ENCODE results near the gene ITGB6.

The ITGB6 gene

GRCh38 chr2:160169471-160169870 lies 30.6 kb downstream of the ITGB6 start:
- no peak for TF ChIP-seq CTCF (IDR thresholded peaks at IDR 0.05; ENCODE audit: low read depth, low read length, missing control alignments)
- H3K4me3 ChIP-seq (replicated peaks; ENCODE audit: low read depth, low read length): no peak overlapping the region
- DNase-seq (ENCODE audit: extremely low read depth, low read depth): no peak

GRCh38 chr2:160168878-160169277 lies 31.2 kb downstream of the ITGB6 start:
- no peak overlapping the region for H3K4me3 ChIP-seq (replicated peaks; ENCODE audit: low read depth, low read length)
- DNase-seq (ENCODE audit: extremely low read depth, low read depth): no peak
- TF ChIP-seq CTCF (IDR thresholded peaks at IDR 0.05; ENCODE audit: low read depth, low read length, missing control alignments): no peak

GRCh38 chr2:160167089-160167740 lies 32.9 kb downstream of the ITGB6 start:
- TF ChIP-seq CTCF (IDR thresholded peaks at IDR 0.05; ENCODE audit: low read depth, low read length, missing control alignments): no peak
- H3K4me3 ChIP-seq (replicated peaks; ENCODE audit: low read depth, low read length): no peak overlapping the region
- no peak for DNase-seq (ENCODE audit: extremely low read depth, low read depth)

- no peak for DNase-seq (ENCODE audit: extremely low read depth, low read depth)
- no peak for TF ChIP-seq CTCF (IDR thresholded peaks at IDR 0.05; ENCODE audit: low read depth, low read length, missing control alignments)
- no peak overlapping the region for H3K4me3 ChIP-seq (replicated peaks; ENCODE audit: low read depth, low read length)
Observed at GRCh38 chr2:160165996-160166395, 34.1 kb downstream of the ITGB6 start.

- no peak for DNase-seq (ENCODE audit: extremely low read depth, low read depth)
- no peak for TF ChIP-seq CTCF (IDR thresholded peaks at IDR 0.05; ENCODE audit: low read depth, low read length, missing control alignments)
- no peak overlapping the region for H3K4me3 ChIP-seq (replicated peaks; ENCODE audit: low read depth, low read length)
Observed at GRCh38 chr2:160165081-160165480, 35.0 kb downstream of the ITGB6 start.

GRCh38 chr2:160157861-160158829 lies 41.9 kb downstream of the ITGB6 start:
- no peak for TF ChIP-seq CTCF (IDR thresholded peaks at IDR 0.05; ENCODE audit: low read depth, low read length, missing control alignments)
- DNase-seq (ENCODE audit: extremely low read depth, low read depth): no peak
- no peak overlapping the region for H3K4me3 ChIP-seq (replicated peaks; ENCODE audit: low read depth, low read length)

All from HFF-Myc (cell line).